Kidney epithelial cell (primary cell): ENCODE measurements around the gene IFIT3. TPM values are rescaled to one million over a fixed set of nuclear protein-coding genes. Genes with fewer than 3 reads are reported as not detected.

Experiments
- DNase-seq: peaks from one replicate; pipeline ENCODE4 v3.0.0-alpha.2; 2010; ENCODE audit warnings: low read depth
- H3K27me3 ChIP-seq: 2 replicates; pipeline ENCODE4 v1.6.0; 2011; ENCODE audit warnings: low read length; ENCODE audit not compliant: control insufficient read depth, insufficient read depth
- H3K36me3 ChIP-seq: 2 replicates; pipeline ENCODE4 v1.5.1; 2011; ENCODE audit warnings: low read length; ENCODE audit not compliant: control insufficient read depth, insufficient read depth
- H3K4me3 ChIP-seq: 2 replicates; pipeline ENCODE4 v1.5.1; 2011; ENCODE audit warnings: low read depth, mild to moderate bottlenecking, control low read depth, low read length
- total RNA-seq: library from RNA; depleted of rRNA; stranded (reverse); fragments of >200 nt; gene quantifications from 2 replicates; pipeline ENCODE4 v1.2.3, GENCODE V29; 2015
- TF ChIP-seq, protein P1 (sequence below): IDR thresholded peaks from 2 replicates; pipeline ENCODE4 v1.5.1; 2011; ENCODE audit warnings: mild to moderate bottlenecking, moderate library complexity, low read length, control low read depth, inconsistent platforms; ENCODE audit not compliant: insufficient read depth, poor library complexity, severe bottlenecking

The IFIT3 gene
- total RNA-seq, 1 donor from 2014 or later, result 14.8 TPM

DNA sequence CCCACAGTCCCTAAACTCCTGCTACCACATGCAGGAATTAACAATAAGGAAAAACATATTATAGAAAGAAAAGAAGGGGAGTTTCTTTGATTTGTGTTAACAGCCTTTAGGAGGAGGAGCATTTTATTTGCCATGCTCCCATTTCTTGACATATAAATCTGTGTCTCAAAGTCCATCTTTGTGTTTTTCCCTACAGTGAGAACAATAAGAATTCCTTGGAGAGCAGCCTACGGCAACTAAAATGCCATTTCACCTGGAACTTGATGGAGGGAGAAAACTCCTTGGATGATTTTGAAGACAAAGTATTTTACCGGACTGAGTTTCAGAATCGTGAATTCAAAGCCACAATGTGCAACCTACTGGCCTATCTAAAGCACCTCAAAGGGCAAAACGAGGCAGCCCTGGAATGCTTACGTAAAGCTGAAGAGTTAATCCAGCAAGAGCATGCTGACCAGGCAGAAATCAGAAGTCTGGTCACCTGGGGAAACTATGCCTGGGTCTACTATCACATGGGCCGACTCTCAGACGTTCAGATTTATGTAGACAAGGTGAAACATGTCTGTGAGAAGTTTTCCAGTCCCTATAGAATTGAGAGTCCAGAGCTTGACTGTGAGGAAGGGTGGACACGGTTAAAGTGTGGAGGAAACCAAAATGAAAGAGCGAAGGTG is 21.9 kb upstream of the IFIT3 start:
- no peak for DNase-seq

DNA sequence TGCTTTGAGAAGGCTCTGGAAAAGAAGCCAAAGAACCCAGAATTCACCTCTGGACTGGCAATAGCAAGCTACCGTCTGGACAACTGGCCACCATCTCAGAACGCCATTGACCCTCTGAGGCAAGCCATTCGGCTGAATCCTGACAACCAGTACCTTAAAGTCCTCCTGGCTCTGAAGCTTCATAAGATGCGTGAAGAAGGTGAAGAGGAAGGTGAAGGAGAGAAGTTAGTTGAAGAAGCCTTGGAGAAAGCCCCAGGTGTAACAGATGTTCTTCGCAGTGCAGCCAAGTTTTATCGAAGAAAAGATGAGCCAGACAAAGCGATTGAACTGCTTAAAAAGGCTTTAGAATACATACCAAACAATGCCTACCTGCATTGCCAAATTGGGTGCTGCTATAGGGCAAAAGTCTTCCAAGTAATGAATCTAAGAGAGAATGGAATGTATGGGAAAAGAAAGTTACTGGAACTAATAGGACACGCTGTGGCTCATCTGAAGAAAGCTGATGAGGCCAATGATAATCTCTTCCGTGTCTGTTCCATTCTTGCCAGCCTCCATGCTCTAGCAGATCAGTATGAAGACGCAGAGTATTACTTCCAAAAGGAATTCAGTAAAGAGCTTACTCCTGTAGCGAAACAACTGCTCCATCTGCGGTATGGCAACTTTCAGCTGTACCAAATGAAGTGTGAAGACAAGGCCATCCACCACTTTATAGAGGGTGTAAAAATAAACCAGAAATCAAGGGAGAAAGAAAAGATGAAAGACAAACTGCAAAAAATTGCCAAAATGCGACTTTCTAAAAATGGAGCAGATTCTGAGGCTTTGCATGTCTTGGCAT is 21.1 kb upstream of the IFIT3 start:
- Histone ChIP-seq H3K4me3 (no peak overlapping the region), H3K27me3 (no peaks in the 10 kb centered on the region), H3K36me3 (no peaks in the 10 kb centered on the region)
- TF ChIP-seq, protein P1, sequence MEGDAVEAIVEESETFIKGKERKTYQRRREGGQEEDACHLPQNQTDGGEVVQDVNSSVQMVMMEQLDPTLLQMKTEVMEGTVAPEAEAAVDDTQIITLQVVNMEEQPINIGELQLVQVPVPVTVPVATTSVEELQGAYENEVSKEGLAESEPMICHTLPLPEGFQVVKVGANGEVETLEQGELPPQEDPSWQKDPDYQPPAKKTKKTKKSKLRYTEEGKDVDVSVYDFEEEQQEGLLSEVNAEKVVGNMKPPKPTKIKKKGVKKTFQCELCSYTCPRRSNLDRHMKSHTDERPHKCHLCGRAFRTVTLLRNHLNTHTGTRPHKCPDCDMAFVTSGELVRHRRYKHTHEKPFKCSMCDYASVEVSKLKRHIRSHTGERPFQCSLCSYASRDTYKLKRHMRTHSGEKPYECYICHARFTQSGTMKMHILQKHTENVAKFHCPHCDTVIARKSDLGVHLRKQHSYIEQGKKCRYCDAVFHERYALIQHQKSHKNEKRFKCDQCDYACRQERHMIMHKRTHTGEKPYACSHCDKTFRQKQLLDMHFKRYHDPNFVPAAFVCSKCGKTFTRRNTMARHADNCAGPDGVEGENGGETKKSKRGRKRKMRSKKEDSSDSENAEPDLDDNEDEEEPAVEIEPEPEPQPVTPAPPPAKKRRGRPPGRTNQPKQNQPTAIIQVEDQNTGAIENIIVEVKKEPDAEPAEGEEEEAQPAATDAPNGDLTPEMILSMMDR, result no peak
- DNase-seq, result no peak

More for the DNA sequence above, 21.9 kb upstream of the IFIT3 start:
- no peak overlapping the region for H3K4me3 ChIP-seq
- H3K36me3 ChIP-seq, result no peaks in the 10 kb centered on the region
- TF ChIP-seq, protein P1, result no peak
- H3K27me3 ChIP-seq, result no peaks in the 10 kb centered on the region

DNA sequence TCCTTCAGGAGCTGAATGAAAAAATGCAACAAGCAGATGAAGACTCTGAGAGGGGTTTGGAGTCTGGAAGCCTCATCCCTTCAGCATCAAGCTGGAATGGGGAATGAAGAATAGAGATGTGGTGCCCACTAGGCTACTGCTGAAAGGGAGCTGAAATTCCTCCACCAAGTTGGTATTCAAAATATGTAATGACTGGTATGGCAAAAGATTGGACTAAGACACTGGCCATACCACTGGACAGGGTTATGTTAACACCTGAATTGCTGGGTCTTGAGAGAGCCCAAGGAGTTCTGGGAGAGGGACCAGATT is 20.6 kb upstream of the IFIT3 start:
- TF ChIP-seq, protein P1, result no peak
- DNase-seq, result no peak
- Histone ChIP-seq H3K36me3 (no peaks in the 10 kb centered on the region), H3K27me3 (no peaks in the 10 kb centered on the region), H3K4me3 (no peak overlapping the region)

DNA sequence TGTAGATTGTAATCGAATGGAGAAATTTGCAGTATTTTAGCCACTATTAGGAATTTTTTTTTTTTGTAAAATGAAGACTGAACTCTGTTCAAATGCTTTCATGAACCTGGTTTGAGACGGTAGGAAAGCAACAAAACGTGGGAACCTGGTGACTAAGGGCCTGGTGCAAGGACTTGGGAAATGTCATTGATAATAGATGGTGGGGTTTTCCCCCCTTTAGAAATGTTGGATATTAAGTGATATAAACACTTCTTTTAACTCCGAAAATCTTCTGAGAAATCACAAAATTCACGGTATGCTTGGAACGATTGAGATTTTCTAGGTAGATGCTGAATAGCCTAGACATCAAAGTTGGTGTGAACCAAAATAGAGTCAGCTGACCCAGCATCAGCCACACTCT is 19.5 kb upstream of the IFIT3 start:
- Histone ChIP-seq H3K4me3 (no peak overlapping the region), H3K27me3 (no peaks in the 10 kb centered on the region), H3K36me3 (no peaks in the 10 kb centered on the region)
- TF ChIP-seq, protein P1, result no peak
- no peak for DNase-seq

DNA sequence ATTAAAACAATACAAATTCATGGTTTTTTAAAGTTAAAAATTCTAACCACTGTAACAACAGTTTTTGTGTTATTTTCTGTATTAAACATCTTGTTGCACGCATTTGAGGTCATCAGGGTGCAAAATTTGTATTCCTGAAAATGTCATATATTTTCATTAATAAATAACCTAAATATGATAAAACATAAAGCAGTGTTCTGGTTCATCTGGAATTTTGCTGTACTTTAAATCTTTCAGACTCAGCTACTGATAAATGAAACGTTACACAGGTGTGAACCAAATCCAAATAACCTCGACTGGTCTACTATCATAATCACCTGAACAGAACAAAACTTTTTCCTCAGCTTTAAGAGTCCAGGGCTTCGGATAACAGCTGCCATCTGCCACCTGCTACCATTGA is 19.1 kb upstream of the IFIT3 start:
- TF ChIP-seq, protein P1, result no peak
- no peak for DNase-seq
- no peak overlapping the region for H3K4me3 ChIP-seq
- no peaks in the 10 kb centered on the region for H3K27me3 ChIP-seq
- no peaks in the 10 kb centered on the region for H3K36me3 ChIP-seq
